A673 (cell line): Measurements from ENCODE around the gene SMAD3. TPM values are rescaled to one million over a fixed set of nuclear protein-coding genes. Genes with fewer than 3 reads are reported as not detected.

Experiments used
- BruUV-seq: library from RNA; stranded (reverse); fragments of 400-500 nt; replicated peaks from 2 replicates; lab custom pipeline; 2021; lab: Mats Ljungman, UMichigan
- CTCF ChIA-PET: fragments of 300-600 bp; sonication (Branson Sonifier 250); formaldehyde crosslinking; loops from one replicate; lab custom pipeline; 2022; ENCODE audit warnings: antibody characterized with exemption; lab: Charles Lee
- POLR2A ChIA-PET: fragments of 300-600 bp; sonication (Branson Sonifier 250); formaldehyde crosslinking; loops from one replicate; lab custom pipeline; 2022; ENCODE audit warnings: antibody characterized with exemption; ENCODE audit not compliant: low non-redundant PET; lab: Charles Lee
- DNase-seq: peaks from one replicate; pipeline ENCODE4 v3.0.0-alpha.2; 2015; ENCODE audit warnings: low spot score
- H3K27ac ChIP-seq: fragments of 200-600 bp; sonication (generic); 2 replicates; pipeline ENCODE4 v1.5.1; 2016; ENCODE audit warnings: mixed run types, low read depth, mild to moderate bottlenecking, mixed read lengths, antibody characterized with exemption, low read length; ENCODE audit not compliant: poor library complexity, severe bottlenecking
- H3K27me3 ChIP-seq: fragments of 200-600 bp; sonication (generic); replicated peaks from 2 replicates; pipeline ENCODE4 v1.6.1; 2017; ENCODE audit warnings: mixed run types, low read depth, mild to moderate bottlenecking, mixed read lengths, antibody characterized with exemption, low read length; ENCODE audit not compliant: insufficient read depth, poor library complexity
- H3K36me3 ChIP-seq: fragments of 200-600 bp; sonication (generic); 2 replicates; pipeline ENCODE4 v1.6.1; 2016; ENCODE audit warnings: mixed run types, mild to moderate bottlenecking, mixed read lengths, antibody characterized with exemption, low read length; ENCODE audit not compliant: insufficient read depth, poor library complexity, severe bottlenecking
- H3K4me1 ChIP-seq: fragments of 200-600 bp; sonication (generic); 2 replicates; pipeline ENCODE4 v1.6.1; 2017; ENCODE audit warnings: mixed run types, mild to moderate bottlenecking, mixed read lengths, antibody characterized with exemption, low read length; ENCODE audit not compliant: insufficient read depth, poor library complexity, severe bottlenecking
- H3K4me3 ChIP-seq: fragments of 200-600 bp; sonication (generic); 2 replicates; pipeline ENCODE4 v1.5.1; 2016; ENCODE audit warnings: low read depth, mixed run types, mild to moderate bottlenecking, mixed read lengths, low read length; ENCODE audit not compliant: poor library complexity, severe bottlenecking
- H3K9me3 ChIP-seq: fragments of 200-600 bp; sonication (generic); 2 replicates; pipeline ENCODE4 v1.6.1; 2016; ENCODE audit warnings: mixed run types, low read depth, mild to moderate bottlenecking, mixed read lengths, antibody characterized with exemption, low read length; ENCODE audit not compliant: poor library complexity, severe bottlenecking
- CTCF ChIP-seq: fragments of 300-800, 200-600 bp; sonication (generic); conservative IDR thresholded peaks from 2 replicates; pipeline ENCODE4 v1.5.1; 2017; ENCODE audit warnings: low read depth, mild to moderate bottlenecking, antibody characterized with exemption, low read length, moderate library complexity, mixed read lengths
- EZH2 ChIP-seq: fragments of 200-600 bp; sonication (generic); IDR thresholded peaks from 2 replicates; pipeline ENCODE4 v1.6.1; 2017; ENCODE audit warnings: borderline replicate concordance, low read depth, mild to moderate bottlenecking, mixed read lengths, antibody characterized with exemption, low read length; ENCODE audit not compliant: poor library complexity, severe bottlenecking
- intact Hi-C: fragments of 100-400 bp; cut with micrococcal nuclease; formaldehyde crosslinking; loops from one replicate; pipeline ENCODE4 v1.10.0; 2022; ENCODE audit not compliant: unreplicated experiment
- total RNA-seq: library from RNA; stranded (reverse); gene quantifications from 2 replicates; pipeline ENCODE4 v1.2.3, GENCODE V29; 2021

The SMAD3 gene
- total RNA-seq, 1 experiment from 2014 or later: 31.0 TPM

GRCh38 chr15:67185051-67185450 lies 119.6 kb downstream of the SMAD3 start:
- ChIA-PET CTCF (interaction anchor here (0.6 kb wide), 1 partner anchor 197 kb away, joined by 4 read pairs; no protein-coding TSS in a partner anchor), POLR2A (no interaction called here)
- H3K27ac ChIP-seq: no peak overlapping the region
- H3K4me3 ChIP-seq: no peak overlapping the region
- no peaks in the 10 kb centered on the region for H3K9me3 ChIP-seq
- H3K4me1 ChIP-seq: peaks cover 28% of the 10 kb centered on the region
- no peak for DNase-seq
- intact Hi-C loops: loop anchor here (10.0 kb wide), 1 partner anchor 220 kb away; no protein-coding TSS in a partner anchor
- no TSS peak for BruUV-seq
- H3K27me3 ChIP-seq: no peaks in the 10 kb centered on the region
- H3K36me3 ChIP-seq: peaks cover 18% of the 10 kb centered on the region
- TF ChIP-seq CTCF (no peak), EZH2 (no peak)

GRCh38 chr15:67185621-67186225 lies 120.3 kb downstream of the SMAD3 start:
- no TSS peak for BruUV-seq
- H3K4me1 ChIP-seq: peaks cover 28% of the 10 kb centered on the region
- ChIA-PET CTCF (interaction anchor here (0.6 to 0.7 kb wide), 3 partner anchors 19 to 240 kb away, joined by 3 to 5 read pairs (median 4); no protein-coding TSS in a partner anchor), POLR2A (no interaction called here)
- H3K27ac ChIP-seq: no peak overlapping the region
- H3K4me3 ChIP-seq: no peak overlapping the region
- DNase-seq: no peak
- TF ChIP-seq CTCF (no peak), EZH2 (no peak)
- intact Hi-C loops: loop anchor here (10.0 kb wide), 1 partner anchor 221 kb away; no protein-coding TSS in a partner anchor
- no peaks in the 10 kb centered on the region for H3K9me3 ChIP-seq
- no peaks in the 10 kb centered on the region for H3K27me3 ChIP-seq
- peaks cover 24% of the 10 kb centered on the region for H3K36me3 ChIP-seq

- Histone ChIP-seq H3K4me1 (peaks cover 28% of the 10 kb centered on the region), H3K4me3 (no peak overlapping the region), H3K9me3 (no peaks in the 10 kb centered on the region), H3K36me3 (peaks cover 25% of the 10 kb centered on the region), H3K27ac (no peak overlapping the region), H3K27me3 (no peaks in the 10 kb centered on the region)
- no TSS peak for BruUV-seq
- no peak for TF ChIP-seq CTCF
- no peak for TF ChIP-seq EZH2
- intact Hi-C loops: loop anchor here (10.0 kb wide), 1 partner anchor 221 kb away; no protein-coding TSS in a partner anchor
- ChIA-PET POLR2A (no interaction called here), CTCF (interaction anchor here (0.6 to 0.7 kb wide), 2 partner anchors 20 to 239 kb away, joined by 3 to 5 read pairs; no protein-coding TSS in a partner anchor)
- no peak for DNase-seq
Measured at GRCh38 chr15:67186226-67186649, 120.8 kb downstream of the SMAD3 start.
